K562 (cell line): ENCODE measurements around the gene DNMT3A. TPM values are rescaled to one million over a fixed set of nuclear protein-coding genes. Genes with fewer than 3 reads are reported as not detected.

Source experiments
- ATAC-seq: fragments of 200-7000 bp; cut with Tn5 transposase; 3 replicates; pipeline ENCODE4 v1.9.1; 2020; ENCODE audit warnings: moderate library complexity
- BruUV-seq: library from RNA; stranded (reverse); fragments of 400-500 nt; replicated peaks from 2 replicates; lab custom pipeline; 2021; lab: Mats Ljungman, UMichigan
- CTCF ChIA-PET: fragments of 300-600 bp; formaldehyde crosslinking; extraction: SDS; loops from one replicate; lab custom pipeline; 2021; ENCODE audit warnings: low intra/inter-chr PET ratio; lab: Yijun Ruan, JAX
- POLR2A ChIA-PET: fragments of 300-600, 350-650 bp; sonication (Branson Sonifier 250); formaldehyde crosslinking; extraction: SDS; loops from one replicate; lab custom pipeline; 2021; ENCODE audit warnings: antibody characterized with exemption, inconsistent platforms; lab: Yijun Ruan, JAX
- DNase-seq, 4 experiments: peaks; one replicate each; pipeline versions ENCODE4 v3.0.0 to v3.0.0-alpha.2; 2011 to 2018; ENCODE audit warnings: low spot score in 3 of 4, mixed read lengths in 3 of 4; ENCODE audit errors: extremely low read depth in 1 of 4
- FAIRE-seq: peaks from 2 replicates; lab custom pipeline; 2011; peaks lifted over from hg19 to GRCh38; lab: Jason Lieb, UNC
- H2AFZ ChIP-seq: 2 replicates; pipeline ENCODE4 v1.6.0; 2011; ENCODE audit warnings: low read depth, low read length, control low read depth, inconsistent platforms
- H3K27ac ChIP-seq: fragments of 200-600 bp; 3 replicates; pipeline ENCODE4 v1.8.0; 2011; ENCODE audit warnings: low read depth, mild to moderate bottlenecking, control low read depth, inconsistent platforms, low read length, moderate library complexity, mixed read lengths; ENCODE audit errors: extremely low read depth
- H3K27me3 ChIP-seq, 2 experiments: fragments of 300-600 bp in 1 of 2; 2 replicates in 1 of 2; 3 replicates in 1 of 2; pipeline versions ENCODE4 v1.6.0 to v1.8.0; 2011; ENCODE audit warnings: inconsistent platforms in 2 of 2, low read length in 2 of 2, mild to moderate bottlenecking in 1 of 2, mixed read lengths in 1 of 2, moderate library complexity in 1 of 2; ENCODE audit not compliant: control insufficient read depth in 2 of 2, insufficient read depth in 2 of 2
- H3K36me3 ChIP-seq: fragments of 300-600 bp; 3 replicates; pipeline ENCODE4 v1.8.0; 2011; ENCODE audit warnings: mild to moderate bottlenecking, low read length, inconsistent platforms; ENCODE audit not compliant: control insufficient read depth, insufficient read depth
- H3K4me1 ChIP-seq, 2 experiments: fragments of 200-600 bp in 1 of 2; replicated peaks in 1 of 2; 2 replicates in 1 of 2; 3 replicates in 1 of 2; pipeline versions ENCODE4 v1.5.1 to v1.8.0; 2011; ENCODE audit warnings: inconsistent platforms in 2 of 2, low read length in 2 of 2, mild to moderate bottlenecking in 1 of 2, mixed read lengths in 1 of 2, moderate library complexity in 1 of 2; ENCODE audit not compliant: control insufficient read depth in 2 of 2, insufficient read depth in 2 of 2
- H3K4me2 ChIP-seq: 2 replicates; pipeline ENCODE4 v1.6.1; 2011; ENCODE audit warnings: low read length, control low read depth, inconsistent platforms, mixed read lengths; ENCODE audit not compliant: insufficient read depth
- H3K4me3 ChIP-seq: fragments of 200-600 bp; sonication (generic), shearing (Covaris generic); 2 replicates; pipeline ENCODE4 v1.5.1; 2016; ENCODE audit warnings: control low read depth, inconsistent platforms
- H3K79me2 ChIP-seq: fragments of 200-600 bp; 3 replicates; pipeline ENCODE4 v1.8.0; 2011; ENCODE audit warnings: low read length, inconsistent platforms; ENCODE audit not compliant: control insufficient read depth, insufficient read depth
- H3K9ac ChIP-seq, 2 experiments: 2 replicates each; pipeline versions ENCODE4 v1.6.0 to v1.6.1; 2011; ENCODE audit warnings: low read depth in 2 of 2, low read length in 2 of 2, control low read depth in 1 of 2, inconsistent platforms in 1 of 2, mild to moderate bottlenecking in 1 of 2, mixed read lengths in 1 of 2; ENCODE audit not compliant: insufficient read depth in 1 of 2
- H3K9me1 ChIP-seq: one replicate; pipeline ENCODE4 v1.6.0; 2011; ENCODE audit warnings: inconsistent platforms, mild to moderate bottlenecking, low read length, moderate library complexity; ENCODE audit not compliant: control insufficient read depth, insufficient read depth
- H3K9me3 ChIP-seq: replicated peaks from 2 replicates; pipeline ENCODE4 v1.5.1; 2011; ENCODE audit warnings: low read depth, low read length, inconsistent platforms; ENCODE audit not compliant: control insufficient read depth, insufficient read depth
- H4K20me1 ChIP-seq: replicated peaks from 2 replicates; pipeline ENCODE4 v1.6.1; 2011; ENCODE audit warnings: low read length, inconsistent platforms, mixed read lengths; ENCODE audit not compliant: control insufficient read depth, insufficient read depth
- ARID2 ChIP-seq: fragments of 450-650 bp; IDR thresholded peaks from 2 replicates; pipeline ENCODE4 v1.6.1; 2017; ENCODE audit warnings: antibody characterized with exemption, mild to moderate bottlenecking
- CHD1 ChIP-seq: fragments of 200-600 bp; sonication (generic); IDR thresholded peaks from one replicate; pipeline ENCODE4 v1.6.1; 2012; ENCODE audit warnings: mild to moderate bottlenecking, moderate library complexity, low read length, inconsistent platforms
- ETV1 ChIP-seq: fragments of 450-650 bp; conservative IDR thresholded peaks from 2 replicates; pipeline ENCODE4 v1.6.1; 2016; ENCODE audit warnings: missing genetic modification characterization, control low read depth, low read depth, missing compliant biosample characterization
- FUS ChIP-seq: fragments of 200-400 bp; formaldehyde crosslinking; optimal IDR thresholded peaks from 2 replicates; pipeline ENCODE3; 2017; ENCODE audit warnings: low read depth, low read length
- HOXB6 ChIP-seq: fragments of 250-450 bp; sonication (Bioruptor Pico); IDR thresholded peaks from 2 replicates; pipeline ENCODE4 v1.5.1; 2022; ENCODE audit warnings: mild to moderate bottlenecking, borderline replicate concordance
- KHSRP ChIP-seq: fragments of 450-650 bp; IDR thresholded peaks from 2 replicates; pipeline ENCODE4 v1.6.1; 2017
- L3MBTL2 ChIP-seq: fragments of 450-650 bp; IDR thresholded peaks from 2 replicates; pipeline ENCODE4 v1.6.1; 2016; ENCODE audit warnings: mild to moderate bottlenecking, moderate library complexity
- MYNN ChIP-seq, 2 experiments: sonication (generic); formaldehyde crosslinking in 1 of 2; IDR thresholded peaks; 2 replicates each; pipeline versions ENCODE4 v1.5.0 to v1.6.1; 2016 to 2020; ENCODE audit warnings: antibody characterized with exemption in 1 of 2, missing genetic modification reagents in 1 of 2
- NEUROD1 ChIP-seq: fragments of 150-350 bp; IDR thresholded peaks from 2 replicates; pipeline ENCODE4 v1.6.1; 2014; ENCODE audit warnings: borderline replicate concordance, low read length, low read depth; ENCODE audit not compliant: partially characterized antibody
- NFXL1 ChIP-seq: fragments of 450-650 bp; formaldehyde crosslinking; IDR thresholded peaks from 2 replicates; pipeline ENCODE4 v1.4.0; 2021; ENCODE audit warnings: mild to moderate bottlenecking
- NFYB ChIP-seq: IDR thresholded peaks from 2 replicates; pipeline ENCODE4 v1.6.1; 2011; ENCODE audit warnings: mild to moderate bottlenecking, moderate library complexity; ENCODE audit not compliant: insufficient read length; ENCODE audit errors: extremely low read depth
- PCBP1 ChIP-seq: fragments of 200-400 bp; formaldehyde crosslinking; IDR thresholded peaks from 2 replicates; pipeline ENCODE4 v1.6.1; 2018; ENCODE audit warnings: mild to moderate bottlenecking, low read depth, low read length; ENCODE audit not compliant: poor library complexity, severe bottlenecking
- RNF2 ChIP-seq: sonication (generic); IDR thresholded peaks from 2 replicates; pipeline ENCODE4 v1.6.1; 2016
- SAFB2 ChIP-seq: fragments of 200-400 bp; formaldehyde crosslinking; IDR thresholded peaks from 2 replicates; pipeline ENCODE4 v1.6.1; 2018; ENCODE audit warnings: borderline replicate concordance, low read length, low read depth, moderate library complexity; ENCODE audit not compliant: severe bottlenecking
- XRCC4 ChIP-seq: IDR thresholded peaks from one replicate; pipeline ENCODE4 v1.6.1; 2011; ENCODE audit not compliant: insufficient read depth, insufficient read length; ENCODE audit errors: extremely low read depth
- ZNF324 ChIP-seq: fragments of 250-450 bp; sonication (Bioruptor Pico); IDR thresholded peaks from 2 replicates; pipeline ENCODE4 v1.4.0; 2020; ENCODE audit warnings: mild to moderate bottlenecking
- ZNF696 ChIP-seq: fragments of 250-450 bp; sonication (Bioruptor Pico); conservative IDR thresholded peaks from 2 replicates; pipeline ENCODE4 v1.4.0; 2020; ENCODE audit warnings: mild to moderate bottlenecking, moderate library complexity
- WGBS: fragments of 100-300 bp; shearing (Covaris generic); methylation state at CpG from one replicate; pipeline ENCODE4 v1.1.6; 2016; ENCODE audit warnings: low coverage, mixed read lengths; ENCODE audit not compliant: insufficient coverage; ENCODE audit errors: missing lambda C conversion rate; 5-methylcytosine and 5-hydroxymethylcytosine counted together
- in situ Hi-C: fragments of 300-500 bp; cut with MboI; formaldehyde crosslinking; loops from 4 replicates; pipeline ENCODE4 v1.15.0; 2018; ENCODE audit warnings: inconsistent platforms, mixed read lengths
- intact Hi-C: fragments of 100-400 bp; cut with micrococcal nuclease; formaldehyde crosslinking; loops from 2 replicates; pipeline ENCODE4 v1.14.2; 2022
- polyA plus RNA-seq, 8 experiments: library from polyadenylated mRNA; depleted of rRNA in 4 of 8; stranded (reverse) in 5 of 8; unstranded in 3 of 8; fragments of >200 nt; fragmentation: Nextera tagmentation in 2 of 8; fragmentation: Illumina TruSeq in 1 of 8; extraction: Ambion mirVana in 2 of 8; extraction: Trizol in 1 of 8; gene quantifications; 2 replicates each; pipeline versions ENCODE4 v1.2.1 to v1.2.3, GENCODE V29; 2011 to 2014; ENCODE audit warnings: inconsistent platforms in 1 of 8, missing spikeins in 1 of 8
- total RNA-seq, 7 experiments: library from RNA; depleted of rRNA in 6 of 7; stranded (reverse); fragments of >200 nt in 6 of 7; fragmentation: Illumina TruSeq in 2 of 7; extraction: Trizol in 2 of 7; gene quantifications; 2 replicates each; pipeline versions ENCODE4 v1.2.1 to v1.2.3, GENCODE V29; 2011 to 2021; ENCODE audit warnings: low replicate concordance in 1 of 7
- TF ChIP-seq, protein P1 (sequence below): sonication (generic); formaldehyde crosslinking; IDR thresholded peaks from 2 replicates; pipeline ENCODE4 v1.9.0; 2022; ENCODE audit warnings: mild to moderate bottlenecking, missing genetic modification reagents
- TF ChIP-seq, protein P2 (sequence below): sonication (generic); formaldehyde crosslinking; IDR thresholded peaks from 2 replicates; pipeline ENCODE4 v1.8.1; 2023; ENCODE audit warnings: mild to moderate bottlenecking, missing genetic modification reagents
- TF ChIP-seq, protein P3 (sequence below): fragments of 450-650 bp; IDR thresholded peaks from 2 replicates; pipeline ENCODE4 v1.6.1; 2016; ENCODE audit warnings: antibody characterized with exemption

Gene DNMT3A
- total and polyA plus RNA-seq, 9 of the 15 experiments (the other 6 are each of a cell fraction or from before 2014, with no cell fraction given) = 3.0 to 16.0 (median 6.1) TPM

DNA sequence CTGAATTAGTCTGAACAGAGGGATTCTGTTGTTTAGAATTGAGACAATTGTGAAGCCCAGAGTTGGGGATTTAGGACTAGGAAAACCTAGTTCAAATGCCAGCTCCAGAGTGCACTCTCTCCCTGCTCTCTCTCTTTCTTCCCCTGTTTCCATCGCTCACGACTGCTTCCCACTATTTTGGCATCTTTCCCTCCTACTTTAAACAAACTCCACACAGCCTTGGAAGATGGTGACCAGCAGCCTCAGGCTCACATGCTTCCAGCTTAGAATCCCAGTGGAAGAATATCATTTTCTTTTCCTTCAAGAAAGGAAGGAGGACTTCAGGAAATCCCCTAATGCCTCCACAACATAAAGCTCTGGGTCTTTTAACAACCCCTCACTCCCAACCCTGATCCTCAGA is 6.1 kb upstream of the DNMT3A start:
- Histone ChIP-seq H3K9ac (no peak overlapping the region), H3K4me2 (no peak overlapping the region), H3K27ac (no peak overlapping the region), H3K9me1 (no peaks in the 10 kb centered on the region), H3K79me2 (no peaks in the 10 kb centered on the region), H3K27me3 (peaks cover 36 to 59% of the 10 kb centered on the region in 2 experiments), H3K4me3 (no peak overlapping the region), H2AFZ (no peak overlapping the region), H3K4me1 (no peaks in the 10 kb centered on the region; a peak in 1 of 5 replicates), H3K36me3 (no peaks in the 10 kb centered on the region), H3K9me3 (no peaks in the 10 kb centered on the region), H4K20me1 (no peaks in the 10 kb centered on the region)
- DNase-seq (no peak), ATAC-seq (no peak), FAIRE-seq (no peak)
- TF ChIP-seq ZNF696 = no peak
- TF ChIP-seq KHSRP = no peak
- no peak for TF ChIP-seq SAFB2
- no peak for TF ChIP-seq FUS
- no peak for TF ChIP-seq NFXL1 (CRISPR knock-in tag)
- TF ChIP-seq, protein P1, sequence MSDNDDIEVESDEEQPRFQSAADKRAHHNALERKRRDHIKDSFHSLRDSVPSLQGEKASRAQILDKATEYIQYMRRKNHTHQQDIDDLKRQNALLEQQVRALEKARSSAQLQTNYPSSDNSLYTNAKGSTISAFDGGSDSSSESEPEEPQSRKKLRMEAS (CRISPR knock-in tag) = no peak
- no peak for TF ChIP-seq RNF2
- no peak for TF ChIP-seq HOXB6
- TF ChIP-seq CHD1 = no peak
- TF ChIP-seq, protein P2, sequence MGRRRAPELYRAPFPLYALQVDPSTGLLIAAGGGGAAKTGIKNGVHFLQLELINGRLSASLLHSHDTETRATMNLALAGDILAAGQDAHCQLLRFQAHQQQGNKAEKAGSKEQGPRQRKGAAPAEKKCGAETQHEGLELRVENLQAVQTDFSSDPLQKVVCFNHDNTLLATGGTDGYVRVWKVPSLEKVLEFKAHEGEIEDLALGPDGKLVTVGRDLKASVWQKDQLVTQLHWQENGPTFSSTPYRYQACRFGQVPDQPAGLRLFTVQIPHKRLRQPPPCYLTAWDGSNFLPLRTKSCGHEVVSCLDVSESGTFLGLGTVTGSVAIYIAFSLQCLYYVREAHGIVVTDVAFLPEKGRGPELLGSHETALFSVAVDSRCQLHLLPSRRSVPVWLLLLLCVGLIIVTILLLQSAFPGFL (CRISPR knock-in tag) = no peak
- TF ChIP-seq L3MBTL2 = no peak
- TF ChIP-seq XRCC4 = no peak
- TF ChIP-seq, protein P3, sequence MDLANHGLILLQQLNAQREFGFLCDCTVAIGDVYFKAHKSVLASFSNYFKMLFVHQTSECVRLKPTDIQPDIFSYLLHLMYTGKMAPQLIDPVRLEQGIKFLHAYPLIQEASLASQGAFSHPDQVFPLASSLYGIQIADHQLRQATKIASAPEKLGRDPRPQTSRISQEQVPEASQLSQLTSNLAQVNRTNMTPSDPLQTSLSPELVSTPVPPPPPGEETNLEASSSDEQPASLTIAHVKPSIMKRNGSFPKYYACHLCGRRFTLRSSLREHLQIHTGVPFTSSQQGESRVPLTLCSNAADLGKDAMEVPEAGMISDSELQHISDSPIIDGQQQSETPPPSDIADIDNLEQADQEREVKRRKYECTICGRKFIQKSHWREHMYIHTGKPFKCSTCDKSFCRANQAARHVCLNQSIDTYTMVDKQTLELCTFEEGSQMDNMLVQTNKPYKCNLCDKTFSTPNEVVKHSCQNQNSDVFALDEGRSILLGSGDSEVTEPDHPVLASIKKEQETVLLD = no peak
- TF ChIP-seq NEUROD1 = no peak
- no peak for TF ChIP-seq ZNF324 (CRISPR knock-in tag)
- TF ChIP-seq MYNN (IDR thresholded peaks at IDR 0.05) = no peak
- TF ChIP-seq MYNN (CRISPR knock-in tag; IDR thresholded peaks at IDR 0.05) = no peak
- no peak for TF ChIP-seq ARID2
- TF ChIP-seq ETV1 (tag) = no peak
- no peak for TF ChIP-seq NFYB
- no peak for TF ChIP-seq PCBP1
- ChIA-PET POLR2A (no interaction called here), CTCF (no interaction called here)
- intact Hi-C loops = no loop called here
- WGBS = 0% methylated on average over 2 of the region's 2 CpGs
- in situ Hi-C loops = no loop called here
- no TSS peak for BruUV-seq
